ENCODE results near the gene RTRAF. TPM values are rescaled to one million over a fixed set of nuclear protein-coding genes. Genes with fewer than 3 reads are reported as not detected.

The RTRAF gene
- total RNA-seq, 1 experiment from 2014 or later, result 321 TPM

DNA sequence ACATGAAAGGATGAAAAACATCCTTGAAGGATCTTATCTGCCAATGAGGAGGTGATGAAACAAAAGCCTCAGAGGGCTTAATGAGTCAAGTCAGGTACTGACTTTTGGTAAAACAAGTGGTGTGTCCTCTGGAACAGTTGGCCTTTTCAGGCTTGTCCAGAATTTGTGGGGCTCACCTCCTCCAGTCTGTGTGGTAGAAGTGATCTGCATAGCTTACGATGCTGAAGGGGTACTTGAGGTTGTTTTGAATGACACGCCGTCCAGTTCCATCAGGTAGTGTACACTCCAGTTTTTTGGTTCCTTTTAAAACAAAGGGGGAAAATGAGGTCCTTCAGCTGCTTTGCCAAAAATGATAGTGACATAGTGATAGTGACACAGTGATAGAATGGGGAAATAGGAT is 17.0 kb downstream of the RTRAF start:
- Histone ChIP-seq H3K27me3 (ENCODE audit: control insufficient read depth, insufficient read depth, low read length) (no peaks in the 10 kb centered on the region), H3K4me3 (ENCODE audit: insufficient read depth, low read depth, low read length) (no peak overlapping the region), H3K36me3 (replicated peaks; ENCODE audit: control insufficient read depth, insufficient read depth, low read length) (peaks cover 29% of the 10 kb centered on the region)
- DNase-seq, result no peak

DNA sequence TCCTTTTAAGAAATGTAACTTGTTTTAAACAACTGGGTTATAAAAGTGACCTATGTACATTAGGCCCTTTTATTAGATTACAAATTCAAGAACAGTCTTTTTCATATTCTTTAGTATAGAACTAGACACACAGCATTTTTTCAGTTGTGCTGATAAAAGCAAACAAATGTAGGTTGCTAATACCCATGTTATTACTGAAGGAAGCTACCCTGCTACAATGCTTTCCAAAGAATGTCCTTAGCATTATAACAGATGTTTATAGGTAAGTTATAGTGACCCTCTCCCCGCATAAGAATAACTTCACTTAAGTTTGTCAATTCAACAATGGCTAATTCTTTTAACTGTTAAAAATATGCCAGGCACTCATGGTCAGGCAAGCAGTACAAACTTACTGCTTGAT is 17.9 kb downstream of the RTRAF start:
- H3K4me3 ChIP-seq (ENCODE audit: insufficient read depth, low read depth, low read length), result no peak overlapping the region
- no peak for DNase-seq
- peaks cover 28% of the 10 kb centered on the region for H3K36me3 ChIP-seq (replicated peaks; ENCODE audit: control insufficient read depth, insufficient read depth, low read length)
- no peaks in the 10 kb centered on the region for H3K27me3 ChIP-seq (ENCODE audit: control insufficient read depth, insufficient read depth, low read length)

DNA sequence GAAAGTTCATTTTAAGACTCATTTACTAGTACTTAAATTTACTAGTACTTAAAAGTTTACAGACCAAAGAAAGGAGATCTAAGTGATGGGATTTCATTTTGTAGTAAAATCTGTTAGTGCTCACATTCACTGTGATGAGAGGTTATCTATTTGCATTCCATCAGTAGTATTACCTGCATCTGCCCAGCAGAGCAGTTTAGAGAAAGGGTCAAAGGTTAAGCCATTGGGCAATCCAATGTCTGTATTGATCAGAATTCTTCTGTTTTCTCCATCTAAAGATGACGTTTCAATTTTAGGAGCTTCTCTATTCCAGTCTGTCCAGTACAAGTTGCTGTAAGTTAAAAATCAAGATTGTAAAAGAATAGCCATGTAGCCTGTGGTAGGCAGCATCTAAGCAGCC is 18.3 kb downstream of the RTRAF start:
- Histone ChIP-seq H3K27me3 (ENCODE audit: control insufficient read depth, insufficient read depth, low read length) (no peaks in the 10 kb centered on the region), H3K4me3 (ENCODE audit: insufficient read depth, low read depth, low read length) (no peak overlapping the region), H3K36me3 (replicated peaks; ENCODE audit: control insufficient read depth, insufficient read depth, low read length) (peaks cover 24% of the 10 kb centered on the region)
- no peak for DNase-seq

DNA sequence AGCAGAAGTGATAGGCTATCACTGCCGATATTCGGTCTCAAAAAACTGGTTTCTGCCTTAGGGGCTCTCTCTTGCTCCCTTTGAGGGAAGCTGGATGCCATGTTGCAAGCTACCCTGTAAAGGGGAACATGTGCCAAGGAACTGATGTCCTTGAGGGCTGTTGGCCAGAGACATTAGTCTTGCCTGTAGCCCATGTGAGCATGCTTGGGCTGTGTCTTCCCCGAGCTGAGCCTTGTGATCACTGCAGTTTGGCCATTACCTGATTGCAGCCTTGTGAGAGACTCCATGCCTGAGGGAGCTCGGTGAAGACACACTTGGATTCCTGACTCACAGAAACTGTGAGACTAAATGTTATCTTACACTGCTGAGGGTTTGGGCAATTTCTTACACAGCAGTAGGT is 18.8 kb downstream of the RTRAF start:
- no peak for DNase-seq
- Histone ChIP-seq H3K27me3 (ENCODE audit: control insufficient read depth, insufficient read depth, low read length) (no peaks in the 10 kb centered on the region), H3K4me3 (ENCODE audit: insufficient read depth, low read depth, low read length) (no peak overlapping the region), H3K36me3 (replicated peaks; ENCODE audit: control insufficient read depth, insufficient read depth, low read length) (peaks cover 22% of the 10 kb centered on the region)

DNA sequence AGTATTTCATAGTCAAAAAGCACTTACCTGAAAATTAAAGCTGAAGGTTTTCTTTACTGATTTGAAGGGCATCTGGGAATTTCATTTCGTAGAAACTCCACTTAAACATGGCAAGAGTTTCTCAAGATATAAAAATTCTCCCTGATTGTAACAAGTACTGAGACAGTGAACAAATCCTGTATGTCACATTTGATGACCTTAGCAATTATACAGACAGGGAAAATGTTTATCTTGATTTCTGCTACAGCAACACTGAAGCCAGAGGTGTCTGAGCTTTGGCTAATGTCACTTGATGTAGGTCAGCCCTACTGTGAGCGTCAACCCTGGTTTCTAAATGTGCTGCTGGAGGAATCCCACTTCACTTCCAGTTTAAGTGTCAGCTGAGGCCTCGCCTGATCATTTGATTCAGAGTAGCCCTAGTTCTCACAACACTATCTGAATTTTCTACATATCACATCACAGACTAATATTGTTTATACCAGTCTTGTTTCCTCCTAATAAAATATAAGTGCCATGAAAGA is 20.9 kb downstream of the RTRAF start:
- DNase-seq, result no peak
- Histone ChIP-seq H3K36me3 (replicated peaks; ENCODE audit: control insufficient read depth, insufficient read depth, low read length) (peaks cover 15% of the 10 kb centered on the region), H3K4me3 (ENCODE audit: insufficient read depth, low read depth, low read length) (no peak overlapping the region), H3K27me3 (ENCODE audit: control insufficient read depth, insufficient read depth, low read length) (no peaks in the 10 kb centered on the region)

DNA sequence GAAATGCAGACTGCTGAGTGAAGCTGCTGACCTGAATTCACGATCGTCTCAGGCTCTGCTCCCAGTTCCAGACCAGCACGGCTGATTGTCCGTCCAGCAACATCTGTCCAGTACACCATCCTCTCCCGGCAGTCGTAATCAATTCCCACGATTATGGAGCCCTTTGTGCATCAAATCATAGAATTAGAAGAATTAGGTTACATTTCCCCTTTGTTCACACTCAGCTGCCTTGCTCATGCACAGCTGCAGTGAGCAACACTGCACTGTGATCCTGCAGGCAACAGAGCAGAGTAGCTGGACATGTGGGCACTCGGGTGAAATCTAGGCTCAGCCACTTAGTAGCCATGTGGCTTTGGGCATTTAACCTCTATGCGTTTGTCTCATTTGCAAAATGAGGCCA is 22.2 kb downstream of the RTRAF start:
- H3K27me3 ChIP-seq (ENCODE audit: control insufficient read depth, insufficient read depth, low read length), result no peaks in the 10 kb centered on the region
- H3K4me3 ChIP-seq (ENCODE audit: insufficient read depth, low read depth, low read length), result no peak overlapping the region
- no peak for DNase-seq
- peaks cover 14% of the 10 kb centered on the region; the same call in 1 of the 2 replicates for H3K36me3 ChIP-seq (replicated peaks; ENCODE audit: control insufficient read depth, insufficient read depth, low read length)

DNA sequence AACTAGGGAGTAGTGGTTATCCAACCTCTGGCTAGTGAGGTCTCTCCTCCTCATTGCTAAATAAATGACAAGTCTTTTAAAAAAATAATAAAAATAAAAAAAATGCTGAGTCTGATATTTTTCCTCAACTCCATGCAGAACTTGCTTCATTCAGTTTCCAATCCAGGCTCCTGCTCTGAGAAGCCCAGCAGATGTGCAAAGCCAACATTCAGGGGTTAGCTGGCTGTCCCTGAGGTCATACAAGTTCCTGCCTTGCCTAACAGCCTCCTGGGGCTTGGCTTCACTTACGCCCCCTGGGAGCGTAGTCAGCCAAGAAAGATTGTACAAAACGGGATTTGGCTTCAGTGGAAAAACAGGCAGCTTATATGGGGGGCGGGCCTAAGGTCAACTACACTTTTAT is 23.3 kb downstream of the RTRAF start:
- DNase-seq, result no peak
- Histone ChIP-seq H3K4me3 (ENCODE audit: insufficient read depth, low read depth, low read length) (no peak overlapping the region), H3K27me3 (ENCODE audit: control insufficient read depth, insufficient read depth, low read length) (no peaks in the 10 kb centered on the region), H3K36me3 (replicated peaks; ENCODE audit: control insufficient read depth, insufficient read depth, low read length) (peaks cover 14% of the 10 kb centered on the region; the same call in 1 of the 2 replicates)

DNA sequence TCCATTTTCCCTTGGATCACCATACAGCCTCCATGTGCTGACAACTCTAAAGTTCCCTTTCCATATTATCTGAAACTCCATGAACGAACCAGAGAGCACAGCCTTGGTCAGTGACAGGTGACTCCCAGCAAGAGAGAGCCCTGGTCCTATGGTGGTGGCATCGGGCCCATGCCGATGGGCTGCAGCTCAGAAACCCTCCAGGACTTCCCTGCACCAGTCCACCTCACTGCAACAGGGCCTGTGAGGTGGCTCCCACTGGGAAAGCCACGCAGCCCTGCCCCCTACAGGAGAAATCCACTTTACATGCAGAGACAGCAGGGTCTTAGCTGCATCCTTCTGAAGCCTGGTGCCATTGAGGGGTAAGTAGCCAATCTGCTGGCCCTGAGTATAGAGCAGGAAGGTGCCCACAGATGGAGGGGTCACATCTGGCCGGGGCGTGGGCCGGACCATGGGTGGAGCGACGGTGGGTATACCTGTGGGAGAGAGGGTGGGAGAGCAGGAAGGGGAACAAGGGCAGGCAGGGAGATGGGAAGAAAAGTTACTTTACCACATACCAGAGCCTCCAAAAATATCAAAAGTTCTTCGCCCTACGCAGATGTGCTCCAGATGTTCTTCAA is 24.7 kb downstream of the RTRAF start:
- Histone ChIP-seq H3K36me3 (replicated peaks; ENCODE audit: control insufficient read depth, insufficient read depth, low read length) (peaks cover 10% of the 10 kb centered on the region; the same call in 1 of the 2 replicates), H3K27me3 (ENCODE audit: control insufficient read depth, insufficient read depth, low read length) (no peaks in the 10 kb centered on the region), H3K4me3 (ENCODE audit: insufficient read depth, low read depth, low read length) (no peak overlapping the region)
- DNase-seq, result peak; percentile 52

DNA sequence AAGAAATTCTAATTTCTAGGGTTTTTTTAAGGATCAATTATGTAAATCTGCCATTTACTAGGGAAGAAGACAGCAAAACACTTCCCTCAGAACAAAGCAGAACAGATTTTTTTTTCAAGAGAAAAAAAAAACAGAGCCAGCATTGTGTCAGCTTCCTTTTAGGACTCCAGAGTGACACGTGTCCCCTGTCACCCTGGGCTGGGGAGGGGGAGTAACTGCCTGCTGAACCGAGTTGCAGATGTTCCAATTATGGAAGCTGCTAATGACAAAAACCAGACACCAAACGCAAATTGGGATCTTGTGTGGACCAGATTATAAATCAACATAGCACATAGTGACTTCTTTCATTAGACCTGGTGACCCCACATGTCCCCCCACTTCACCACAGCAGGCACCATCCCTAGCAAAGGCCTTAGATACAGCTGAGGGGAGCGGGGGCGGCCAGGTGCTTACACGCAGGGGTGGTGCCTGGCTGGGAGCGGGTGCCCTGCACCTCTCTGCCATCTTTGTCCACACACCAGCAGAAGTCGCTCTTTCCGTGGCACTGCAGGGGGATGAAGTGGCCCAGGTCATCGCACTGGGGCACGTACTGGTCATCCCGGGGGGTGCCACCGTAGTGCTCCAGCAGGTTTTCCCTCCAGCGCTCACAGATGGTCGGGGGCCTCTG is 25.4 kb downstream of the RTRAF start:
- Histone ChIP-seq H3K4me3 (ENCODE audit: insufficient read depth, low read depth, low read length) (no peak overlapping the region), H3K36me3 (replicated peaks; ENCODE audit: control insufficient read depth, insufficient read depth, low read length) (peaks cover 8% of the 10 kb centered on the region; the same call in 1 of the 2 replicates), H3K27me3 (ENCODE audit: control insufficient read depth, insufficient read depth, low read length) (no peaks in the 10 kb centered on the region)
- DNase-seq, result no peak

DNA sequence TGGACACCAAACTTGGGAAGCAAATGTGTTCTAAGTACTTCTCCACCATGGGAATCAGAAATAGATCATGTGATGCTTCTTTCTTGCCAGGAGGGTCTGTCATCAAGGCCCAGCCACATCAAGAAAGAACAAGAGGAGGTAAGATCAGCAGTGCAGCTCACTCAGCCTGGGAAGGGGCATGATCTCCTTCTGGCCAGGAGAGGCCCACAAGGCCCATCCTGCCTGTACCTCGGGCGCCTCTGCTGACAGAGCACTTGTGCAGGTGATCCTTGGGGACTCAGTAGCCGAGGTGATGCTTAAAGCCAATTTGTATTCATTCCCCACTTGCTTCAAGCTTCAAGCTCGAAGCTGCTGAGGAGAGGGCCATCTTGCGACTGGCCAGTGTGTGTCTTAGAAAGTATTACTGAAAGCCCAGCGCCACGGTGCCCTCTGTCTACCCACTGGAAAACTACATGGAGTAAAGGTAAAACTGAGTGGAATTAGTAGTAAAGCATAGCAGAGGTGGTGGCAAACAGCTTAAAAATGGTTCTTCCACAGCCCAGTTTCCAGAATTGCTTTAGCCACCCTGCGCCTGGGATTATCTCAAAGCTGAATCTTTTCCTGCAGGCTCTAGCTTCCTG is 26.2 kb downstream of the RTRAF start:
- no peak overlapping the region for H3K4me3 ChIP-seq (ENCODE audit: insufficient read depth, low read depth, low read length)
- H3K36me3 ChIP-seq (replicated peaks; ENCODE audit: control insufficient read depth, insufficient read depth, low read length), result peaks cover 4% of the 10 kb centered on the region; the same call in 1 of the 2 replicates
- DNase-seq, result peak; percentile 57

DNA sequence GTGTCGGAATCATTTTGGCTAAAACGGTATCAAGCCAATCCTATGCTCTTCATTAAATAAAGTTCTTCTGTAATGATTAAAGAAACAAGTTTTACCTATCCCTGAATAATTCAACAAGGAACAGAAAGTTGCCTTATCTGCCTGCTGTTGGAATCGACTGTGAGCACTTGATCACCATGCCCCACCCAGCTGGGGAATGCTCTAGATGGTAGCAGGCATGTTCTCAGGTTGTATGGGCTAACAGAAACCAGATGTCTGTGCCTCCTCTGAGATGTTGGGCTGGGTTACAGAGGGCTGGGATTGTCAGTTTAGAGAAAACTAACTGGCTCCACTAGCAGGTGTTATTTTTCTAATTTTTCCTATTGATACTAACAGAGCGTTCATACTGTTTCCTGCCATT is 28.9 kb downstream of the RTRAF start:
- Histone ChIP-seq H3K27me3 (ENCODE audit: control insufficient read depth, insufficient read depth, low read length) (no peaks in the 10 kb centered on the region), H3K36me3 (replicated peaks; ENCODE audit: control insufficient read depth, insufficient read depth, low read length) (no peaks in the 10 kb centered on the region), H3K4me3 (ENCODE audit: insufficient read depth, low read depth, low read length) (no peak overlapping the region)
- DNase-seq, result no peak

More for the DNA sequence above, 26.2 kb downstream of the RTRAF start:
- H3K27me3 ChIP-seq (ENCODE audit: control insufficient read depth, insufficient read depth, low read length), result no peaks in the 10 kb centered on the region

DNA sequence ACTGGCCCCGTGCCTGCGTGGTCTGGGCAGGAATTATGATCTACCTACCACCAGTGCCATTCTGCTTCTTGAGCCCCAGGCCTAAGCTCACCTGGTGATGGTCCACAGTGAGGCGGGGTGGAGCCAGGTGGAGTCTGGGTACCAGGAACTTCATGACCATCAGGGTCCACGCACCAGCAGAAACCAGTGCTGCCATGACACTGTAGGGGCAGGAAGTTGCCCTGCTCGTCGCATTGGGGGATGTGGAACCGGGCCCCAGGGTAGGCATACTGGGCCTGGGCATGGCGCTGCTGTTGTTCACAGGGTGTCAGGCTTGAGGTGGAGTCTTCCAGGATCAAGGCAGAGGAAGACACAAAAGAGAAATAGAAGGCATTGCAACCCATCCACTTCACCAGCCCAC is 29.6 kb downstream of the RTRAF start:
- no peaks in the 10 kb centered on the region for H3K27me3 ChIP-seq (ENCODE audit: control insufficient read depth, insufficient read depth, low read length)
- no peak overlapping the region for H3K4me3 ChIP-seq (ENCODE audit: insufficient read depth, low read depth, low read length)
- no peak for DNase-seq
- no peaks in the 10 kb centered on the region for H3K36me3 ChIP-seq (replicated peaks; ENCODE audit: control insufficient read depth, insufficient read depth, low read length)

DNA sequence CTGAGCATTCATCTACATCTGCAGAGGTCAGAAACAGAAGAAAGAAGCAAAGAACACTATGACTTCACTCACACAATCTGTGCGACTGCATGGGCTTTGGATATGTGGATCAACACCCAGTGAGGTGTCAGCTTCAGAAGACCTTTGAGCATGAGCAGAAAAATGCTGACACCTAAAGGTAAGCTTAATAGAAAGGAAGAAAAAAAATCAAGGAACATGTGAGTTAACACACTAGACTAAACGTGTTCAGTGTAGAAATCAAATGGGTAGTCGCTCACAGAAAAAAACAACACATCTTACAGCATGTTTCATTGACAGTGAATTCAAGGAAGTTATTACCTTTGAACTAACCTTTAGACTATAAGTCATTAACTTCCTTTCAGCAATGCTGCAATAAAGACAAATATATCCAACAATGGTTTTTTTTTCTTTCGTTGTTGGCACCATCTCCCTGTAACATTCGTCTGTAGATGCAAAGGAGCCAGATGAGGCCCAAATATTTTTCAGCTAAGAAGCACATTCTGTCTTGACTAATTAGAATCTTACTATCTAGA is 30.9 kb downstream of the RTRAF start:
- no peak for DNase-seq
- no peaks in the 10 kb centered on the region for H3K27me3 ChIP-seq (ENCODE audit: control insufficient read depth, insufficient read depth, low read length)
- no peaks in the 10 kb centered on the region for H3K36me3 ChIP-seq (replicated peaks; ENCODE audit: control insufficient read depth, insufficient read depth, low read length)
- H3K4me3 ChIP-seq (ENCODE audit: insufficient read depth, low read depth, low read length), result no peak overlapping the region

DNA sequence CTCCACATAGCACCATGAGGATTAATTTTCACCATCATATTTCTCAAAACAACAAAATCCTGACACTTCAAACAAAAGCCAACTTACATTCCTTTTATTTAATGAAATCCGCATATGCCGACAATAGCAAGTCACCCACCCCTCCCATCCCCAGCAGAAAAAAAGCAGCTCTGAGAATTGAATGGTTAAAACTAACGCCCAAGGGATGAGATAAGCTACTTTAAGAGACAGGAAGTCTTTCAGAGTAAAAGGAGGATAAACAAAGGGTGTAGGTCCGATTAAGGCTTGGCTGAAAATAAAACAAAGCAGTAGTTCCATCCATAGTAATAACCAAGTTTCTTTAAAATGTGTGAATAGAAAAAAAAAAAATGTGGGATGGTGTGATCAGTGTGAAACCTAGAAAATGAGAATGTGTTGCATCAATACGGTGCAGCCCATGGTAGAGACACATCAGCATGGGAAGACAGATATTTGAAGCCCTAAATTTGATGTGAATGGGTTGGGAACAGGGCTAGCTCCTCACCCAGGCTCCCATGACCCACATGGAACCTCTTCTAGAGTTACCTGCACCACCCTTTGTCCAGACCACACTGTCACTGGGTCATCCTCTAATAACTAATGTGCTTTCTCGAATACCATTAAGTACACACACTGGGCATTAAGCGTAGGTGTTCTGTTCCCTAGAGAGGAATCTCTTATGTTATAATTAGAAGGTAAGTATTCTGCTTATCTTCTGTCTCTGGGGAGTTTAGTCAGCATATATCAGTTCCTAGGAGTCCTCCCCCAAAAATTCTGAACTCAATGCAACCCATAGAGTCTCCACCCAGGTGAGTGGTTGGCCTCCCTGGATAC is 31.7 kb downstream of the RTRAF start:
- H3K36me3 ChIP-seq (replicated peaks; ENCODE audit: control insufficient read depth, insufficient read depth, low read length), result no peaks in the 10 kb centered on the region
- H3K27me3 ChIP-seq (ENCODE audit: control insufficient read depth, insufficient read depth, low read length), result no peaks in the 10 kb centered on the region
- peak; percentile 37 for DNase-seq
- H3K4me3 ChIP-seq (ENCODE audit: insufficient read depth, low read depth, low read length), result no peak overlapping the region
